ENCODE data around the gene PUM2. TPM values are rescaled to one million over a fixed set of nuclear protein-coding genes. Genes with fewer than 3 reads are reported as not detected.

Gene PUM2
- total RNA-seq, 1 experiment from 2014 or later: 105 TPM

- Histone ChIP-seq H3K4me1 (ENCODE audit: control insufficient read depth in 1 of 2, insufficient read depth in 2 of 2, low read length in 2 of 2) (peaks cover 21 to 57% of the 10 kb centered on the region in 2 experiments), H3K27ac (ENCODE audit: low read depth, low read length) (peak overlapping the region; percentile 79)
Observed at GRCh38 chr2:20222769-20223406, 127.8 kb downstream of the PUM2 start.

More at GRCh38 chr2:20222769-20223406, 127.8 kb downstream of the PUM2 start:
- H3K4me2 ChIP-seq (ENCODE audit: low read length): peak overlapping the region; percentile 93
- no peaks in the 10 kb centered on the region for H3K36me3 ChIP-seq (ENCODE audit: control insufficient read depth in 1 of 2, insufficient read depth in 2 of 2, low read length in 2 of 2)
- H3K9me3 ChIP-seq (ENCODE audit: control insufficient read depth in 1 of 2, insufficient read depth in 1 of 2, low read depth in 1 of 2, low read length in 2 of 2): no peaks in the 10 kb centered on the region
- no peaks in the 10 kb centered on the region for H4K20me1 ChIP-seq (ENCODE audit: insufficient read depth)
- H2AFZ ChIP-seq (ENCODE audit: low read depth, low read length, poor library complexity, severe bottlenecking): peak overlapping the region; percentile 32
- no peaks in the 10 kb centered on the region for H3K9me2 ChIP-seq (ENCODE audit: insufficient read depth)
- TF ChIP-seq EGR1 (IDR thresholded peaks at IDR 0.05; ENCODE audit: low read depth) (no peak), CEBPB (IDR thresholded peaks at IDR 0.05; ENCODE audit: low read depth) (no peak), SIN3A (IDR thresholded peaks at IDR 0.05; ENCODE audit: low read depth) (no peak), REST (IDR thresholded peaks at IDR 0.05; ENCODE audit: low read depth) (no peak), ELF1 (IDR thresholded peaks at IDR 0.05; ENCODE audit: borderline replicate concordance, low read depth) (no peak), ATF3 (IDR thresholded peaks at IDR 0.05) (no peak), FOSL1 (IDR thresholded peaks at IDR 0.05; ENCODE audit: low read depth) (no peak), CTCF (IDR thresholded peaks at IDR 0.05 in 2 of 3, conservative IDR thresholded peaks at IDR 0.05 in 1 of 3; ENCODE audit: borderline replicate concordance in 1 of 3, insufficient read depth in 1 of 3, low read depth in 2 of 3, low read length in 2 of 3) (no peak), EZH2phosphoT487 (IDR thresholded peaks at IDR 0.05; ENCODE audit: borderline replicate concordance) (no peak), ZNF274 (IDR thresholded peaks at IDR 0.05; ENCODE audit: low read depth, low read length) (no peak), POLR2A (IDR thresholded peaks at IDR 0.05; ENCODE audit: borderline replicate concordance, extremely low read depth, insufficient read depth, insufficient read length) (no peak), CBX3 (IDR thresholded peaks at IDR 0.05; ENCODE audit: low read depth) (no peak), ZBTB33 (IDR thresholded peaks at IDR 0.05; ENCODE audit: extremely low read depth, insufficient replicate concordance, low read length) (no peak), JUND (IDR thresholded peaks at IDR 0.05) (no peak), MAX (IDR thresholded peaks at IDR 0.05) (no peak), POLR2AphosphoS5 (IDR thresholded peaks at IDR 0.05; ENCODE audit: low read depth, low read length) (no peak), SRF (IDR thresholded peaks at IDR 0.05; ENCODE audit: low read depth) (no peak), RAD21 (IDR thresholded peaks at IDR 0.05; ENCODE audit: low read depth) (no peak), YY1 (IDR thresholded peaks at IDR 0.05; ENCODE audit: extremely low read depth, insufficient replicate concordance, low read depth, low read length) (no peak)
- intact Hi-C loops (cut with micrococcal nuclease): loop anchor here (5.0 kb wide), 1 partner anchor 86 kb away; no protein-coding TSS in a partner anchor
- ATAC-seq (no peak), DNase-seq (ENCODE audit: low read depth, low spot score) (no peak)
- H3K4me3 ChIP-seq (replicated peaks in 1 of 2; ENCODE audit: low read depth in 1 of 2, low read length in 2 of 2): peak overlapping the region; percentile 67 to 69
- peak overlapping the region; percentile 75 for H3K9ac ChIP-seq (ENCODE audit: low read length)
- CTCF ChIA-PET: interaction anchor here (1.2 to 1.6 kb wide), 3 partner anchors 10 to 68 kb away, joined by 3 to 5 read pairs (median 4); no protein-coding TSS in a partner anchor
- RAD21 ChIA-PET (ENCODE audit: low non-redundant PET in 1 of 2, low total read pairs in 2 of 2, uncharacterized antibody in 2 of 2, unreplicated experiment in 2 of 2): no interaction called here
- TSS peak; percentile 67 for BruUV-seq (replicated peaks)
- POLR2A ChIA-PET: interaction anchor here (1.2 to 1.3 kb wide), 2 partner anchors 8 to 9 kb away, joined by 3 to 6 read pairs; no protein-coding TSS in a partner anchor
- H3K79me2 ChIP-seq (ENCODE audit: insufficient read depth, low read length): peaks cover 38% of the 10 kb centered on the region
- no peaks in the 10 kb centered on the region for H3K27me3 ChIP-seq (ENCODE audit: insufficient read depth, low read length)

All from HCT116 (cell line).